ENCODE data around the gene MCRIP2.
A peak's percentile ranks its signal among the peaks of the same experiment; 100 is the strongest.

MCRIP2 gene

GRCh38 chr16:661184-661821, 19.7 kb downstream of the MCRIP2 start:
- no peak for TF ChIP-seq CTCF (IDR thresholded peaks at IDR 0.05; ENCODE audit: extremely low read depth, missing control alignments)
- no peak for DNase-seq (ENCODE audit: low spot score)

- DNase-seq (ENCODE audit: low spot score): no peak
- no peak for TF ChIP-seq CTCF (IDR thresholded peaks at IDR 0.05; ENCODE audit: extremely low read depth, missing control alignments)
Observed at GRCh38 chr16:662095-662494, 20.5 kb downstream of the MCRIP2 start.

- DNase-seq (ENCODE audit: low spot score): no peak
- no peak for TF ChIP-seq CTCF (IDR thresholded peaks at IDR 0.05; ENCODE audit: extremely low read depth, missing control alignments)
Observed at GRCh38 chr16:662597-662996, 21.0 kb downstream of the MCRIP2 start.

DNA sequence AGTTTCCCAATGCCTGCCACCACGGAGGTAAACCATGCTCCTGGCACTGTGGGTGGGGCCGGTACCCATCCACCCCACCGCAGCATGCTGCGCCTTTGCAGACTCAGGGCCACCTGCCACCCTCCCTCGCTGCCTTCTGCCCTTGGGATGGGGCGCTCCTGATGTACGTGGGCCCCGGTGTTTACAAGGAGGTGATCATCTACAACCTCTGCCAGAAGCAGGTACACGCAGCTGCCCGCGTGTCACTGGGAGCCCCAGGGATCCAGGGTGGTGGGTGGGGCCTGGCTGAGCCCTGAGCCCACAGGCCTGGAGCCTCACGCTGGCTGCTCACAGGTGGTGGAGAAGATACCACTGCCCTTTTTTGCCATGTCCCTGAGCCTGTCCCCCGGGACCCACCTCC, 24.9 kb downstream of the MCRIP2 start:
- TF ChIP-seq CTCF (IDR thresholded peaks at IDR 0.05; ENCODE audit: extremely low read depth, missing control alignments): no peak
- no peak for DNase-seq (ENCODE audit: low spot score)

GRCh38 chr16:667113-667779, 25.6 kb downstream of the MCRIP2 start:
- no peak for DNase-seq (ENCODE audit: low spot score)
- no peak for TF ChIP-seq CTCF (IDR thresholded peaks at IDR 0.05; ENCODE audit: extremely low read depth, missing control alignments)

DNA sequence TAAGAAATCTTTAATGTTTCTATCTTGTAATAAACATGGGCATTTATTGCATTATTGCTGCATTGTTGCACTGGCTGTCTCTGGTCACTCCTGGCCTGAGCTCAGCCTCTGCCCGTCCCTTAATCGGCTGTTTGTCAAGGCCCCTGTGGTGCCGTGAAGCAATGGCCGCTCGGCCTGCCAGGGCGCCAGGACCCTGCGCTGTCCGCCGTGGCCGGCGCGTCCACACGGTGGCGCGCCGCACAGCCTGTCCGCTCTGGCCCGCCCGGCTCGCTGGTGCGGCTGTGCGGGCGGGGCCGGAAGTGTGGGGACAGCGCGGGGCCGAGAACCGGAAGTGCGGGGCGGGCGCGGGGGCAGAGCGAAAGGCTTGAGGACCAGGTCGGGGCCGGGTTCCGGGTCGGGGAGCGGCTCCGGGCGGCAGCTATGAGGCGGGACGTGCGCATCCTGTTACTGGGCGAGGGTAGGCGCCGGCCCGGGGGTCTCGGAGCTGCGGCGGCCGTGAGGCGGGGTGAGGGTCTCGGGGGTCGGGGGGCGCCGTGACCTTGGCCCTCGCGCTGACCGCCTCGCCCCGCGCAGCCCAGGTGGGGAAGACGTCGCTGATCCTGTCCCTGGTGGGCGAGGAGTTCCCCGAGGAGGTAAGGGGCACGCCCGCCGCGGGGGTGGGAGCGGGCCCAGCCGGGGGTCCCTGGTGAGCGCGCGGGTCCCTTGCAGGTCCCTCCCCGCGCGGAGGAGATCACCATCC, 26.3 kb downstream of the MCRIP2 start, which contains the start of gene RHOT2:
TSS of gene RHOT2 (plus strand) at position 353 of the 739 bp plus-strand sequence. CDS start at position 421, 68 bp downstream.
- peak; percentile 100 for TF ChIP-seq CTCF (IDR thresholded peaks at IDR 0.05; ENCODE audit: extremely low read depth, missing control alignments)
- DNase-seq (ENCODE audit: low spot score): peak; percentile 97
